ENCODE results near the gene XIRP2. TPM values are rescaled to one million over a fixed set of nuclear protein-coding genes. Genes with fewer than 3 reads are reported as not detected.

The XIRP2 gene
- total and polyA plus RNA-seq, 3 experiments from 2014 or later, result not detected

- H3K4me1 ChIP-seq (ENCODE audit: insufficient read depth, low read length), result no peaks in the 10 kb centered on the region
- POLR2A ChIA-PET, result no interaction called here
- Mint-ChIP-seq H3K27ac (no peak overlapping the region), H3K4me3 (no peak overlapping the region), H3K27me3 (no peaks in the 10 kb centered on the region), H3K36me3 (no peaks in the 10 kb centered on the region), H3K9me3 (peaks cover 5 to 29% (median 9%) of the 10 kb centered on the region in 5 donors), H3K4me1 (no peaks in the 10 kb centered on the region)
- no peaks in the 10 kb centered on the region for H3K27me3 ChIP-seq (ENCODE audit: insufficient read depth, low read length, poor library complexity, severe bottlenecking)
- H3K4me3 ChIP-seq (ENCODE audit: low read length), result no peak overlapping the region
- H3K9me3 ChIP-seq (ENCODE audit: low read length), result no peaks in the 10 kb centered on the region
- H3K36me3 ChIP-seq (ENCODE audit: insufficient read depth, low read length), result no peaks in the 10 kb centered on the region
- CTCF ChIA-PET, result no interaction called here
- H3K27ac ChIP-seq (ENCODE audit: low read depth, low read length), result no peak overlapping the region
- no peak for DNase-seq
These were observed 96.5 kb downstream of the XIRP2 start for GRCh38 chr2:166984797-166985196.

- Histone ChIP-seq H3K4me1 (ENCODE audit: insufficient read depth, low read length) (no peaks in the 10 kb centered on the region), H3K27ac (ENCODE audit: low read depth, low read length) (no peak overlapping the region), H3K4me3 (ENCODE audit: low read length) (no peak overlapping the region), H3K36me3 (ENCODE audit: insufficient read depth, low read length) (no peaks in the 10 kb centered on the region), H3K27me3 (ENCODE audit: insufficient read depth, low read length, poor library complexity, severe bottlenecking) (no peaks in the 10 kb centered on the region), H3K9me3 (ENCODE audit: low read length) (no peaks in the 10 kb centered on the region)
- H3K27me3 Mint-ChIP-seq, result no peaks in the 10 kb centered on the region
- no peaks in the 10 kb centered on the region for H3K36me3 Mint-ChIP-seq
- no peak for DNase-seq
- H3K4me1 Mint-ChIP-seq, result no peaks in the 10 kb centered on the region
- ChIA-PET CTCF (no interaction called here), POLR2A (no interaction called here)
- H3K4me3 Mint-ChIP-seq, result no peak overlapping the region
- H3K27ac Mint-ChIP-seq, result no peak overlapping the region
- H3K9me3 Mint-ChIP-seq, result peaks cover 3 to 11% (median 4%) of the 10 kb centered on the region in 5 donors
These were observed 106.5 kb downstream of the XIRP2 start for GRCh38 chr2:166994588-166995336.

GRCh38 chr2:166996465-166996864 lies 108.2 kb downstream of the XIRP2 start:
- Mint-ChIP-seq H3K36me3 (no peaks in the 10 kb centered on the region), H3K4me3 (no peak overlapping the region), H3K27ac (no peak overlapping the region), H3K4me1 (no peaks in the 10 kb centered on the region), H3K27me3 (no peaks in the 10 kb centered on the region), H3K9me3 (peaks cover 3 to 13% (median 4%) of the 10 kb centered on the region in 5 donors)
- no peaks in the 10 kb centered on the region for H3K4me1 ChIP-seq (ENCODE audit: insufficient read depth, low read length)
- H3K4me3 ChIP-seq (ENCODE audit: low read length), result no peak overlapping the region
- ChIA-PET CTCF (no interaction called here), POLR2A (no interaction called here)
- H3K36me3 ChIP-seq (ENCODE audit: insufficient read depth, low read length), result no peaks in the 10 kb centered on the region
- H3K9me3 ChIP-seq (ENCODE audit: low read length), result no peaks in the 10 kb centered on the region
- no peak for DNase-seq
- no peaks in the 10 kb centered on the region for H3K27me3 ChIP-seq (ENCODE audit: insufficient read depth, low read length, poor library complexity, severe bottlenecking)
- no peak overlapping the region for H3K27ac ChIP-seq (ENCODE audit: low read depth, low read length)

- H3K4me3 Mint-ChIP-seq, result no peak overlapping the region
- ChIA-PET POLR2A (no interaction called here), CTCF (no interaction called here)
- no peaks in the 10 kb centered on the region for H3K36me3 Mint-ChIP-seq
- H3K4me1 ChIP-seq (ENCODE audit: insufficient read depth, low read length), result no peaks in the 10 kb centered on the region
- no peaks in the 10 kb centered on the region for H3K27me3 Mint-ChIP-seq
- DNase-seq, result no peak
- H3K27ac ChIP-seq (ENCODE audit: low read depth, low read length), result no peak overlapping the region
- H3K27ac Mint-ChIP-seq, result no peak overlapping the region
- H3K36me3 ChIP-seq (ENCODE audit: insufficient read depth, low read length), result no peaks in the 10 kb centered on the region
- H3K4me1 Mint-ChIP-seq, result no peaks in the 10 kb centered on the region
- no peaks in the 10 kb centered on the region for H3K9me3 ChIP-seq (ENCODE audit: low read length)
- peaks cover 2 to 17% (median 3%) of the 10 kb centered on the region in 5 donors for H3K9me3 Mint-ChIP-seq
- no peaks in the 10 kb centered on the region for H3K27me3 ChIP-seq (ENCODE audit: insufficient read depth, low read length, poor library complexity, severe bottlenecking)
- H3K4me3 ChIP-seq (ENCODE audit: low read length), result no peak overlapping the region
These were observed 112.9 kb downstream of the XIRP2 start for GRCh38 chr2:167001165-167001564.

- POLR2A ChIA-PET, result no interaction called here
- Mint-ChIP-seq H3K27ac (no peak overlapping the region), H3K9me3 (peaks cover 0 to 15% (median 0%) of the 10 kb centered on the region in 5 donors), H3K27me3 (no peaks in the 10 kb centered on the region), H3K36me3 (no peaks in the 10 kb centered on the region), H3K4me3 (no peak overlapping the region), H3K4me1 (no peaks in the 10 kb centered on the region)
- Histone ChIP-seq H3K4me3 (ENCODE audit: low read length) (no peak overlapping the region), H3K27ac (ENCODE audit: low read depth, low read length) (no peak overlapping the region), H3K9me3 (ENCODE audit: low read length) (no peaks in the 10 kb centered on the region), H3K36me3 (ENCODE audit: insufficient read depth, low read length) (no peaks in the 10 kb centered on the region), H3K27me3 (ENCODE audit: insufficient read depth, low read length, poor library complexity, severe bottlenecking) (no peaks in the 10 kb centered on the region), H3K4me1 (ENCODE audit: insufficient read depth, low read length) (no peaks in the 10 kb centered on the region)
- CTCF ChIA-PET, result no interaction called here
- DNase-seq, result no peak
These were observed 116.8 kb downstream of the XIRP2 start for GRCh38 chr2:167005096-167005495.

- H3K4me1 Mint-ChIP-seq, result no peaks in the 10 kb centered on the region
- DNase-seq, result no peak
- no peaks in the 10 kb centered on the region for H3K36me3 ChIP-seq (ENCODE audit: insufficient read depth, low read length)
- no peak overlapping the region for H3K4me3 ChIP-seq (ENCODE audit: low read length)
- ChIA-PET POLR2A (no interaction called here), CTCF (no interaction called here)
- H3K36me3 Mint-ChIP-seq, result no peaks in the 10 kb centered on the region
- no peak overlapping the region for H3K4me3 Mint-ChIP-seq
- H3K9me3 ChIP-seq (ENCODE audit: low read length), result no peaks in the 10 kb centered on the region
- no peaks in the 10 kb centered on the region for H3K27me3 Mint-ChIP-seq
- no peak overlapping the region for H3K27ac ChIP-seq (ENCODE audit: low read depth, low read length)
- H3K27ac Mint-ChIP-seq, result no peak overlapping the region
- H3K4me1 ChIP-seq (ENCODE audit: insufficient read depth, low read length), result no peaks in the 10 kb centered on the region
- peaks cover 0 to 10% (median 2%) of the 10 kb centered on the region in 5 donors for H3K9me3 Mint-ChIP-seq
- H3K27me3 ChIP-seq (ENCODE audit: insufficient read depth, low read length, poor library complexity, severe bottlenecking), result no peaks in the 10 kb centered on the region
These were observed 124.9 kb downstream of the XIRP2 start for GRCh38 chr2:167013227-167013626.

GRCh38 chr2:167015806-167016205 lies 127.5 kb downstream of the XIRP2 start:
- no peaks in the 10 kb centered on the region for H3K4me1 ChIP-seq (ENCODE audit: insufficient read depth, low read length)
- no peaks in the 10 kb centered on the region for H3K36me3 ChIP-seq (ENCODE audit: insufficient read depth, low read length)
- H3K9me3 ChIP-seq (ENCODE audit: low read length), result no peaks in the 10 kb centered on the region
- CTCF ChIA-PET, result no interaction called here
- no peak overlapping the region for H3K4me3 ChIP-seq (ENCODE audit: low read length)
- Mint-ChIP-seq H3K36me3 (no peaks in the 10 kb centered on the region), H3K4me3 (no peak overlapping the region), H3K27me3 (no peaks in the 10 kb centered on the region), H3K27ac (no peak overlapping the region), H3K4me1 (no peaks in the 10 kb centered on the region), H3K9me3 (peaks cover 0 to 22% (median 2%) of the 10 kb centered on the region in 5 donors)
- POLR2A ChIA-PET, result no interaction called here
- DNase-seq, result no peak
- H3K27ac ChIP-seq (ENCODE audit: low read depth, low read length), result no peak overlapping the region
- H3K27me3 ChIP-seq (ENCODE audit: insufficient read depth, low read length, poor library complexity, severe bottlenecking), result no peaks in the 10 kb centered on the region

GRCh38 chr2:167017021-167017420 lies 128.7 kb downstream of the XIRP2 start:
- H3K36me3 ChIP-seq (ENCODE audit: insufficient read depth, low read length), result no peaks in the 10 kb centered on the region
- ChIA-PET CTCF (no interaction called here), POLR2A (no interaction called here)
- H3K9me3 ChIP-seq (ENCODE audit: low read length), result no peaks in the 10 kb centered on the region
- Mint-ChIP-seq H3K4me1 (no peaks in the 10 kb centered on the region), H3K9me3 (peaks cover 0 to 21% (median 0%) of the 10 kb centered on the region in 5 donors), H3K27ac (no peak overlapping the region), H3K4me3 (no peak overlapping the region), H3K36me3 (no peaks in the 10 kb centered on the region), H3K27me3 (no peaks in the 10 kb centered on the region)
- no peak overlapping the region for H3K27ac ChIP-seq (ENCODE audit: low read depth, low read length)
- no peaks in the 10 kb centered on the region for H3K27me3 ChIP-seq (ENCODE audit: insufficient read depth, low read length, poor library complexity, severe bottlenecking)
- DNase-seq, result no peak
- H3K4me1 ChIP-seq (ENCODE audit: insufficient read depth, low read length), result no peaks in the 10 kb centered on the region
- H3K4me3 ChIP-seq (ENCODE audit: low read length), result no peak overlapping the region

Data from CD8-positive, alpha-beta memory T cell (primary cell).